ENCODE data around the gene KCNMA1. TPM values are rescaled to one million over a fixed set of nuclear protein-coding genes. Genes with fewer than 3 reads are reported as not detected.
"Not testable (repeated sequence)": the region's sequence is repeated elsewhere in the genome, so short reads cannot be mapped to it uniquely, and the experiment has no call there.

Gene KCNMA1
- total RNA-seq, 4 donors from 2014 or later: 4.6 to 10.5 (median 7.8) TPM

DNA sequence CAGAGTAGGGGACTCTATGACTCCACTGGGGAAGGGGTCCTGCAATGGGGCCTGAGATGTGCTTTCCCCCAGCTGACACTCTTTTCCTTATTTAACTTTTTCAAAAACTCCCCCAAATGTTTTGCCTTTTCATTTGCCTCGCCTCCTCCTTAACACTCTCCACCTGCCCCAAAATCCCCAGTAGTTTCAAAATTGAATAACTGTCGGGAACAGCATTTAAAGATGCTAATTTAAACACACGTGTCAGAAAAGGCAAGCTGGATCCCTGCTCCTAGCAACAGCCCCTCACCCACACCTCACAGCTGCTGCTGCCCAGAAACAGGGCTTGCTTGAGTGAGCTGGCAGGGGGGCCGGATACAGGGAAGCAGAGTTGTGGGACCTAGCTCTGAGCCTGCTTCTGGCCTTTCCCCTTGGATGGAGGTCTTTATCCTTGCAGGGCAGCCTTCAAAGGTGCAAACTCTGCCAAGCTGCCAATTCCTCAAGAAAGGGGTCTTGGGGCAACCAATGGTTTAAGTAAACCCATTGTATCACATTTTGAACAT lies 115.3 kb downstream of the KCNMA1 start:
- H3K27ac ChIP-seq: no peak overlapping the region
- 84% methylated on average over 4 of the region's 4 CpGs for WGBS
- no peaks in the 10 kb centered on the region for H3K36me3 ChIP-seq
- no peak for DNase-seq (ENCODE audit: low spot score in 2 of 2)
- TF ChIP-seq POLR2A (IDR thresholded peaks at IDR 0.05): no peak
- no peak for TF ChIP-seq POLR2AphosphoS5 (IDR thresholded peaks at IDR 0.05)
- no peak for TF ChIP-seq EP300 (IDR thresholded peaks at IDR 0.05)
- TF ChIP-seq, protein P1, sequence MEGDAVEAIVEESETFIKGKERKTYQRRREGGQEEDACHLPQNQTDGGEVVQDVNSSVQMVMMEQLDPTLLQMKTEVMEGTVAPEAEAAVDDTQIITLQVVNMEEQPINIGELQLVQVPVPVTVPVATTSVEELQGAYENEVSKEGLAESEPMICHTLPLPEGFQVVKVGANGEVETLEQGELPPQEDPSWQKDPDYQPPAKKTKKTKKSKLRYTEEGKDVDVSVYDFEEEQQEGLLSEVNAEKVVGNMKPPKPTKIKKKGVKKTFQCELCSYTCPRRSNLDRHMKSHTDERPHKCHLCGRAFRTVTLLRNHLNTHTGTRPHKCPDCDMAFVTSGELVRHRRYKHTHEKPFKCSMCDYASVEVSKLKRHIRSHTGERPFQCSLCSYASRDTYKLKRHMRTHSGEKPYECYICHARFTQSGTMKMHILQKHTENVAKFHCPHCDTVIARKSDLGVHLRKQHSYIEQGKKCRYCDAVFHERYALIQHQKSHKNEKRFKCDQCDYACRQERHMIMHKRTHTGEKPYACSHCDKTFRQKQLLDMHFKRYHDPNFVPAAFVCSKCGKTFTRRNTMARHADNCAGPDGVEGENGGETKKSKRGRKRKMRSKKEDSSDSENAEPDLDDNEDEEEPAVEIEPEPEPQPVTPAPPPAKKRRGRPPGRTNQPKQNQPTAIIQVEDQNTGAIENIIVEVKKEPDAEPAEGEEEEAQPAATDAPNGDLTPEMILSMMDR (IDR thresholded peaks at IDR 0.05): no peak
- no peaks in the 10 kb centered on the region for H3K4me1 ChIP-seq
- no peaks in the 10 kb centered on the region for H3K9me3 ChIP-seq
- H3K27me3 ChIP-seq: no peaks in the 10 kb centered on the region
- H3K4me3 ChIP-seq: no peak overlapping the region

DNA sequence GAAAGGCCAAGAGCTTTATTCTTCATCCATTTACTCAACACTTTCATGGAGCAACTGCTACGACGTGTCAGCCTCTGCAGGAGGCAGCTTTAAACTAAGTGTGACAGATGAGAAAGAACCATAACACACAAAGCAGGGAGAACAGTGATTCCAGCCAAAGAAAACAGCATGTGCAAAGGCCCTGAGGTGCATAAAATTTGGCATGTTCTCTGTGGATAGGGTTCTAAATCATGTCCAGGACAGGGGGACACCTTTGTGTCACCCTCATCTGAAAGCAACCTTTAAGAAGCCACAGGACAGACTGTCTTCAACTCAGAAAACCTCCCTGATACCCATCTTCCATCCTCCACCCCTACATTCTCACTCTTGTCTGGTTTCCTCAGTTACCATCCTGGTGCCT lies 116.6 kb downstream of the KCNMA1 start:
- WGBS: 96% methylated on average over 2 of the region's 2 CpGs
- TF ChIP-seq, protein P1 (IDR thresholded peaks at IDR 0.05): no peak
- TF ChIP-seq POLR2AphosphoS5 (IDR thresholded peaks at IDR 0.05): no peak
- no peak for TF ChIP-seq EP300 (IDR thresholded peaks at IDR 0.05)
- TF ChIP-seq POLR2A (IDR thresholded peaks at IDR 0.05): no peak
- H3K27me3 ChIP-seq: peaks cover 2% of the 10 kb centered on the region

DNA sequence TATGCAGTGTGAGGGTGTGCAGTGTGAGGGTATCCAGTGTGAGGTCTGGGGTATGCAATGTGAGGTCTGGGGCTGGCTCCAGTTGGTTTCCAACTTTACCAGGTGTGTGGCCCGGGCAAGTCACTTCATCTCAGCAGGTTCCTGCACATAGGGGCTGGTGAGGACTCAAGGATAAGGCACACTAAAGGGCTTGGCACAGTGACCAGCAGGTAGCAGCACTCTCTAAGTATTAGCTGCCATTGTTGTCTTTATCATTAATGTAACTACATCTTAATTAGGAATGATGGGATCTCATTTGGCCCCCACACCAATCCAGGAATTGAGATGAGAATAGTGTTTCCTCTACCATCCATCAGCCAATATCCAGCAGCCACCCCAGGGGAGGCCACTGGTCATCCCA lies 117.3 kb downstream of the KCNMA1 start:
- Histone ChIP-seq H3K27me3 (peaks cover 2% of the 10 kb centered on the region), H3K4me1 (no peaks in the 10 kb centered on the region), H3K4me3 (no peak overlapping the region), H3K36me3 (no peaks in the 10 kb centered on the region), H3K27ac (no peak overlapping the region), H3K9me3 (no peaks in the 10 kb centered on the region)
- no peak for DNase-seq (ENCODE audit: low spot score in 2 of 2)
- no peak for TF ChIP-seq EP300 (IDR thresholded peaks at IDR 0.05)
- no peak for TF ChIP-seq POLR2A (IDR thresholded peaks at IDR 0.05)
- TF ChIP-seq, protein P1 (IDR thresholded peaks at IDR 0.05): no peak
- no peak for TF ChIP-seq POLR2AphosphoS5 (IDR thresholded peaks at IDR 0.05)
- WGBS: 88% methylated on average over 1 of the region's 1 CpG

More for the DNA sequence above, 116.6 kb downstream of the KCNMA1 start:
- H3K4me3 ChIP-seq: no peak overlapping the region
- H3K36me3 ChIP-seq: no peaks in the 10 kb centered on the region
- no peak for DNase-seq (ENCODE audit: low spot score in 2 of 2)
- no peak overlapping the region for H3K27ac ChIP-seq
- H3K4me1 ChIP-seq: no peaks in the 10 kb centered on the region
- no peaks in the 10 kb centered on the region for H3K9me3 ChIP-seq

DNA sequence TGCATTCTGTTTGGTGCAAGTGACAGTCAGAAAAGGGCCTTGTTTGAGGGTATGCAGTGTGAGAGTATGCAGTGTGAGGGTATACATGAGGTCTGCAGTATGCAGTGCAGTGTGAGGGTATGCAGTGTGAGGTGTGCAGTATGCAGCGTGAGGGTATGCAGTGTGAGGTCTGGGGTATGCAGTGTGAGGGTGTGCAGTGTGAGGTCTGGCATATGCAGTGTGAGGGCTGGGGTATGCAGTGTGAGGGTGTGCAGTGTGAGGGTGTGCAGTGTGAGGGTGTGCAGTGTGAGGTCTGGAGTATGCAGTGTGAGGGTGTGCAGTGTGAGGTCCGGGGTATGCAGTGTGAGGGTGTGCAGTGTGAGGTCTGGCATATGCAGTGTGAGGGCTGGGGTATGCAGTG lies 117.8 kb downstream of the KCNMA1 start:
- not testable (repeated sequence) for H3K27ac ChIP-seq; H3K9me3 ChIP-seq; H3K27me3 ChIP-seq; H3K4me1 ChIP-seq; H3K36me3 ChIP-seq; H3K4me3 ChIP-seq; DNase-seq (ENCODE audit: low spot score in 2 of 2)
- 73% methylated on average over 2 of the region's 2 CpGs for WGBS

DNA sequence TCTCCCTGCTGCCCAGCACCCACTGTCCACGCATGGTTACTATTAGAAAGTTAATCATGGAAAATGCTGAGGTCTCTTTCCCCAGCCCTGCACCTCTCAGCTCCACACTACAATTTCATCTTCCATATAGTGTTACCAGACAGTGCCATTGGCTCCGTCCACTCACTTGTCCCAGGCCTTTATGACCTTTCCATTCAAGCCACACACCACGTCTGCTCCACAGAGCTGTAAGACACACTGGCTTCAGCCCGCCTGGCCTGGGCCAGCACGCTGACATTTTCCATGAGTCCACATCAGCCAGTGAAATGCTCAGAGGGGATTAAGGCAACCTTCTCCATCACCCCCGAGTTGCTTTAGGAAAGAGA lies 118.7 kb downstream of the KCNMA1 start:
- Histone ChIP-seq H3K36me3 (no peaks in the 10 kb centered on the region), H3K4me3 (no peak overlapping the region), H3K27ac (no peak overlapping the region), H3K27me3 (peaks cover 2% of the 10 kb centered on the region), H3K9me3 (no peaks in the 10 kb centered on the region), H3K4me1 (no peaks in the 10 kb centered on the region)
- DNase-seq (ENCODE audit: low spot score in 2 of 2): no peak
- 92% methylated on average over 6 of the region's 6 CpGs for WGBS
- no peak for TF ChIP-seq EP300 (IDR thresholded peaks at IDR 0.05)
- TF ChIP-seq, protein P1 (IDR thresholded peaks at IDR 0.05): no peak
- TF ChIP-seq POLR2AphosphoS5 (IDR thresholded peaks at IDR 0.05): no peak
- TF ChIP-seq POLR2A (IDR thresholded peaks at IDR 0.05): no peak
